ENCODE measurements around the gene EAF2. TPM values are rescaled to one million over a fixed set of nuclear protein-coding genes. Genes with fewer than 3 reads are reported as not detected.

The EAF2 gene
- total RNA-seq, 1 experiment from 2014 or later, result 4.4 TPM

DNA sequence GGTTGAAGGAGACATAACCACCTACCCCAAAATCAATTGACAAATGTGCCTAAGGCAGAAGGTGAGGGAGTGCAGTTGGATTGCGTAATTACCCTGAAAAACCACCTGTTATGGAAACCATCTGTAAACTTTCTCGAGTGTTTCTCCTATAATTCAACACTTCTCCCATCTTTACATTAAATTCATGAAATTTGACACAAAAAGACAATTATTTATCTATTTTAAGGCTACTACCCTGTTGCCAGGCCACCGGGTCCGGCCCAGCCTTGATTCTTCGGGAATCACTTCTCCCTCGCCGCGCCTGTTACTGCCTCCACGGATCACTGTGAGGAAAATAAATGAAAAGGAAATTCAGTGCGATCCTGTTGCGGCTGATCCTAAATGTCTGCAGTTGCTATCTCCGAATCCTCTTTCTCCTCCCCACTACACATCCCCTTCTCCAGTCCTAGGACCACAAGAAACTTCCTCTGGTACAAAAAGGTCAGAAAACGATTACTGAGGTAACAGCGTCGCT, 795 bp upstream of the EAF2 start:
- H4K20me1 ChIP-seq (ENCODE audit: insufficient read depth), result 0 out of 2 replicates have a peak, but pooled peaks cover under 1% of the 10 kb centered on the region
- H3K36me3 ChIP-seq (ENCODE audit: control insufficient read depth in 1 of 2, insufficient read depth in 2 of 2, low read length in 2 of 2), result peaks cover 0 to 20% of the 10 kb centered on the region in 2 experiments; a peak in 2 of 4 replicates
- peak; percentile 1; the same call in 1 of the 2 replicates for ATAC-seq
- POLR2A ChIA-PET, result no interaction called here
- H3K79me2 ChIP-seq (ENCODE audit: insufficient read depth, low read length), result peaks cover 52% of the 10 kb centered on the region
- H3K9me3 ChIP-seq (ENCODE audit: control insufficient read depth in 1 of 2, insufficient read depth in 1 of 2, low read depth in 1 of 2, low read length in 2 of 2), result no peaks in the 10 kb centered on the region
- intact Hi-C loops (cut with micrococcal nuclease), result no loop called here
- peak overlapping the region; percentile 46 for H3K27ac ChIP-seq (ENCODE audit: low read depth, low read length)
- peak overlapping the region; percentile 82 to 94 for H3K4me3 ChIP-seq (replicated peaks in 1 of 2; ENCODE audit: low read depth in 1 of 2, low read length in 2 of 2)
- peak; percentile 84 for TF ChIP-seq CEBPB (IDR thresholded peaks at IDR 0.05; ENCODE audit: low read depth)
- TF ChIP-seq FOSL1 (IDR thresholded peaks at IDR 0.05; ENCODE audit: low read depth), result no peak
- no peak for TF ChIP-seq YY1 (IDR thresholded peaks at IDR 0.05; ENCODE audit: extremely low read depth, insufficient replicate concordance, low read depth, low read length)
- H3K4me2 ChIP-seq (ENCODE audit: low read length), result peak overlapping the region; percentile 97
- H3K27me3 ChIP-seq (ENCODE audit: insufficient read depth, low read length), result no peaks in the 10 kb centered on the region; the same call in 1 of the 2 replicates
- H3K4me1 ChIP-seq (ENCODE audit: control insufficient read depth in 1 of 2, insufficient read depth in 2 of 2, low read length in 2 of 2), result peaks cover 0 to 15% of the 10 kb centered on the region in 2 experiments; a peak in 2 of 4 replicates
- RAD21 ChIA-PET (ENCODE audit: low non-redundant PET in 1 of 2, low total read pairs in 2 of 2, uncharacterized antibody in 2 of 2, unreplicated experiment in 2 of 2), result no interaction called here
- H3K9me2 ChIP-seq (ENCODE audit: insufficient read depth), result no peaks in the 10 kb centered on the region
- no peak for DNase-seq (ENCODE audit: low read depth, low spot score)
- no peak overlapping the region for H2AFZ ChIP-seq (ENCODE audit: low read depth, low read length, poor library complexity, severe bottlenecking)
- TSS peak; percentile 75 for BruUV-seq (replicated peaks)
- CTCF ChIA-PET, result no interaction called here
- peak overlapping the region; percentile 91 for H3K9ac ChIP-seq (ENCODE audit: low read length)

GRCh38 chr3:121835465-121835801, 424 bp downstream of the EAF2 start:
- peak overlapping the region; percentile 91 for H3K9ac ChIP-seq (ENCODE audit: low read length)
- no peak overlapping the region for H3K27ac ChIP-seq (ENCODE audit: low read depth, low read length)
- RAD21 ChIA-PET (ENCODE audit: low non-redundant PET in 1 of 2, low total read pairs in 2 of 2, uncharacterized antibody in 2 of 2, unreplicated experiment in 2 of 2), result no interaction called here
- H3K4me1 ChIP-seq (ENCODE audit: control insufficient read depth in 1 of 2, insufficient read depth in 2 of 2, low read length in 2 of 2), result peaks cover 0 to 15% of the 10 kb centered on the region in 2 experiments; a peak in 2 of 4 replicates
- no peaks in the 10 kb centered on the region for H3K9me3 ChIP-seq (ENCODE audit: control insufficient read depth in 1 of 2, insufficient read depth in 1 of 2, low read depth in 1 of 2, low read length in 2 of 2)
- H3K27me3 ChIP-seq (ENCODE audit: insufficient read depth, low read length), result no peaks in the 10 kb centered on the region; the same call in 1 of the 2 replicates
- POLR2A ChIA-PET, result no interaction called here
- intact Hi-C loops (cut with micrococcal nuclease), result loop anchor here (5.0 kb wide), 1 partner anchor 288 kb away; the partner anchor contains the start of gene POLQ
- H3K4me3 ChIP-seq (replicated peaks in 1 of 2; ENCODE audit: low read depth in 1 of 2, low read length in 2 of 2), result peak overlapping the region; percentile 82 to 94
- H3K36me3 ChIP-seq (ENCODE audit: control insufficient read depth in 1 of 2, insufficient read depth in 2 of 2, low read length in 2 of 2), result peaks cover 0 to 17% of the 10 kb centered on the region in 2 experiments; a peak in 2 of 4 replicates
- peak overlapping the region; percentile 79 for H2AFZ ChIP-seq (ENCODE audit: low read depth, low read length, poor library complexity, severe bottlenecking)
- no peaks in the 10 kb centered on the region for H4K20me1 ChIP-seq (ENCODE audit: insufficient read depth)
- H3K79me2 ChIP-seq (ENCODE audit: insufficient read depth, low read length), result peaks cover 42% of the 10 kb centered on the region
- DNase-seq (ENCODE audit: low read depth, low spot score) (peak; percentile 3), ATAC-seq (peak; percentile 13; the same call in 1 of the 2 replicates)
- TF ChIP-seq EGR1 (IDR thresholded peaks at IDR 0.05; ENCODE audit: low read depth) (no peak), SIN3A (IDR thresholded peaks at IDR 0.05; ENCODE audit: low read depth) (0 out of 2 replicates have a peak, but pooled peaks have one; percentile 8)
- CTCF ChIA-PET, result no interaction called here
- BruUV-seq (replicated peaks), result TSS peak; percentile 83
- H3K9me2 ChIP-seq (ENCODE audit: insufficient read depth), result no peaks in the 10 kb centered on the region
- H3K4me2 ChIP-seq (ENCODE audit: low read length), result peak overlapping the region; percentile 97
